Epithelial cell of esophagus (primary cell): Measurements from ENCODE around the gene POSTN.
A peak's percentile ranks its signal among the peaks of the same experiment; 100 is the strongest.

ENCODE experiments used
- DNase-seq: peaks from one replicate; pipeline ENCODE4 v3.0.0; 2010; ENCODE audit warnings: low read depth
- H3K4me3 ChIP-seq: 2 replicates; pipeline ENCODE4 v1.5.1; 2011; ENCODE audit warnings: mild to moderate bottlenecking, low read length, control low read depth
- CTCF ChIP-seq: IDR thresholded peaks from 2 replicates; pipeline ENCODE4 v1.5.1; 2011; ENCODE audit warnings: low read depth, mild to moderate bottlenecking, low read length, control low read depth, inconsistent platforms; ENCODE audit not compliant: insufficient read depth; ENCODE audit errors: missing control alignments

Gene POSTN

GRCh38 chr13:37613638-37614037, 15.1 kb upstream of the POSTN start:
- no peak overlapping the region for H3K4me3 ChIP-seq
- TF ChIP-seq CTCF = no peak

GRCh38 chr13:37613236-37613635, 14.7 kb upstream of the POSTN start:
- no peak for TF ChIP-seq CTCF
- H3K4me3 ChIP-seq = no peak overlapping the region
- DNase-seq = no peak

More at GRCh38 chr13:37613638-37614037, 15.1 kb upstream of the POSTN start:
- DNase-seq = no peak

GRCh38 chr13:37608750-37609339, 10.3 kb upstream of the POSTN start:
- H3K4me3 ChIP-seq = no peak overlapping the region
- peak; percentile 16 for DNase-seq
- peak; percentile 47 for TF ChIP-seq CTCF

GRCh38 chr13:37602733-37603381, 4.3 kb upstream of the POSTN start:
- H3K4me3 ChIP-seq = no peak overlapping the region
- TF ChIP-seq CTCF = peak; percentile 39
- DNase-seq = peak; percentile 41

GRCh38 chr13:37601648-37602440, 3.3 kb upstream of the POSTN start:
- no peak overlapping the region for H3K4me3 ChIP-seq
- no peak for TF ChIP-seq CTCF
- DNase-seq = no peak

GRCh38 chr13:37599519-37599918, 951 bp upstream of the POSTN start:
- no peak overlapping the region for H3K4me3 ChIP-seq
- TF ChIP-seq CTCF = no peak
- DNase-seq = no peak
